ENCODE data around the gene CELF5. TPM values are rescaled to one million over a fixed set of nuclear protein-coding genes. Genes with fewer than 3 reads are reported as not detected.
A peak's percentile ranks its signal among the peaks of the same experiment; 100 is the strongest.

The CELF5 gene
- not detected for total RNA-seq

DNA sequence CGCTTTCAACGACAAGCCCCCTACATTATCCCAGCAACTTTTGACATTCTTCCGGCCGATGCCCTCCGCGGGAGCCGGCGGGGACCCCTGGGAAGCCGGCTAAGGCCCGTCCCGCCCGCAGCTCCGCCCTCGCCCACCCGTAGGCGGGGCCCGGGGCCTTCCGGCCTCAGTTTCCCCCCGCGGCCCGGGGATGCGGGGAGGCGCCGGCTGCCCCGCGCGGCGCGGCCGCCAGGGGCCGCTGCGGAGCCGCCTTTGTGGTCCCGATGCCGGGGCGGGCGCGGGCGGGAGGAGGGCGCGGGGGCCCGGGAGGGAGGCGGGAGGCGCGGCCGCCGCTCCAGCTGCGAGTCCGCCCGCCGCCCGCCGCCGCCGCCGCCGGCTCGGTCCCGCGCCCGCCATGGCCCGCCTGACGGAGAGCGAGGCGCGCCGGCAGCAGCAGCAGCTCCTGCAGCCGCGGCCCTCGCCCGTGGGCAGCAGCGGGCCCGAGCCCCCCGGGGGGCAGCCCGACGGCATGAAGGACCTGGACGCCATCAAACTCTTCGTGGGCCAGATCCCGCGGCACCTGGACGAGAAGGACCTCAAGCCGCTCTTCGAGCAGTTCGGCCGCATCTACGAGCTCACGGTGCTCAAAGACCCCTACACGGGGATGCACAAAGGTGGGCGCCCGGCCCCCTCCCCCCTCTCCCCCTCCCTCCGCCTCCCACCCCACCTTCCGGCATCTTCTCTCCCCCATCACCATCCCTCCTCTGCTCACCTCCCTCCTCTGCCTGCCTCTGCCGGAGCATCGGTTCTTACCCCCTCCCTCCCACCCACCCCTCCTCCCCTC lies at the start of gene CELF5:
Gene CELF5 (plus strand): TSS at position 316 of the 823 bp plus-strand sequence. CDS start 79 bp downstream, at position 395.
- Histone ChIP-seq H3K4me3 (peak within 1 kb of the TSS in 1 of 2 donors; percentile 48), H3K27me3 (peaks cover 18% of the 10 kb centered on the region), H3K4me1 (peaks cover 0 to 2% of the 10 kb centered on the region in 2 donors), H3K36me3 (no peaks in the 10 kb centered on the region), H3K27ac (no peak within 1 kb of the TSS), H3K9me3 (no peaks in the 10 kb centered on the region)
- peak in 1 of 3 experiments; percentile 71 for TF ChIP-seq CTCF (IDR thresholded peaks at IDR 0.05)
- no peak for DNase-seq (ENCODE audit: low spot score in 2 of 2)
- intact Hi-C loops (cut with DNase I), result no loop called here

DNA sequence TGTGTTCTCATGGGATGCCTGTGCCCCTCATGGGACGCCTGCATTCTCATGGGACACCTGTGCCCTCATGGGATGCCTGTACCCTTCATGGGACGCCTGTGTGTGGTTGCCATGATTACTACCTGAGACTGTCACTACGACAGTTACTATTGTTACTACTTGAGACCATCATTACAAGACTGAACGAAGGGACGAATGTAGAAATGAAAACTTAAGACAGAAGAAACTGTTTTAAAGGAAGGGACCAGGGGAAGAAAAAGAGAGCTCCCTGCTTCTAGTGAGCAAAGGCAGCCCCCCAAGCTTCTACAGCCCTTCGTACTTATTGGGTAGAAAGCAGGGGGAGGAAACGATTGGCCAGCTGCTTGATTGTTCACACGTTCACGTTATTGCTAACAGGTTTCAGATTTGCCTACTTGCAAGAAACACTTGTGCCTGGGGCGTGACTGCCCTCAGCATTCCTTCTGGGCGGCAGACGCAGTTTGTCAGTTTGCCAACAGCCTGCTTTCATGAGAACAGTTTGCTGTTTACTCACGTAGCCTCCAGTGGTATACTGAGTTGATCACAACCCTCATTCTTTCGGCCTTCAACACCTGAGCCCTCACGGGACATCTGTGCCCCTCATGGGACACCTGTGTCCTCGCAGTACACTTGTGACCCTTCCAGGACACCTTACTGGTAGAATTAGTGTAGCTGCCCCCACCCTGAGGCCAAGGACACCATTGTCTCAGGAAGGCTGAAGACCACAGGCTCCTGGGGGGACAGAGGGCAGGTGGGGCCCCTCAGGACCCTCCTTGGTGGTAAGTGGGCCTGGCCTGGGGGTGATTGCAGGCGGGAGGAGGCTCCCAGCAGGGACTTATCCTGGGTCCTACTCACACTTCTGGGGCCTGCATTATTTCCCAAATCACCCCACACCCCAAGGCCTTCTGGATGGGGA lies 48.4 kb upstream of the CELF5 start:
- no peaks in the 10 kb centered on the region for H3K27me3 ChIP-seq
- H3K36me3 ChIP-seq, result no peaks in the 10 kb centered on the region
- H3K9me3 ChIP-seq, result no peaks in the 10 kb centered on the region
- intact Hi-C loops (cut with DNase I), result no loop called here
- no peak overlapping the region for H3K27ac ChIP-seq
- H3K4me3 ChIP-seq, result no peak overlapping the region
- no peaks in the 10 kb centered on the region for H3K4me1 ChIP-seq
- no peak for DNase-seq (ENCODE audit: low spot score in 2 of 2)
- TF ChIP-seq CTCF (IDR thresholded peaks at IDR 0.05), result no peak

DNA sequence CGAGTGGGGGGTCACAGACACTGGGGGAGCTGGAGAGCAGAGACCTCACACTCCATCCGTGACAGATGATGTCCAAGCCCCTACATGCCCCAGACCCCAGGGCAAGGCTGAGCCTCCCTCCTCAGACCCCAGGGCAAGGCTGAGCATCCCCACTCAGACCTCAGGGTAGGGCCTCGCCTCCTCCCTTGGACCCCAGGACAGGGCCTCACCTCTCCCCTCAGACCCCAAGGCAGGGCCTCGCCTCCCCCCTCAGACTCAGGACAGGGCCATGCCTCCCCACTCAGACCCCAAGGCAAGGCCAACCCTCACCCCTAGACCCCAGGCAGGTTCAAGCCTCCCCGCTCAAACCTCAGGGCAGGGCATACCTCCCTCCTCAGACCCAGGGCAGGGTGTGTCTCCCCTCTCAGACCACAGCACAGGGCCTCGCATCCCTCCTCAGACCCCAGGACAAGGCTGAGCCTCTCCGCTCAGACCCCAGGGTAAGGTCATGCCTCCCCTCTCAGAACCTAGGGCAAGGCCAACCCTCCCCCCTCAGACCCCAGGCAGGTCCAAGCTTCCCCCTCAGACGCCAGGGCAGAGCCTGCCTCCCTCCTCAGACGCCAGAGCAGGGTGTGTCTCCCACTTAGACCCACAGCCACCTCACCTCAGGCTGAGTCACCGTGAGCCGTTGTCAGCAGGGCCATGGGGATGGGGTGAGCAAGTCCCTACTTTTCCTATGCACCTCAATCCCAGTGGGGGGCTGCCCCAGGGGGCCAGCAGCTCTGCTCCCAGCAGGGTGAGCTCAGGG lies 47.6 kb upstream of the CELF5 start:
- H3K9me3 ChIP-seq, result no peaks in the 10 kb centered on the region
- intact Hi-C loops (cut with DNase I), result no loop called here
- H3K4me3 ChIP-seq, result no peak overlapping the region
- TF ChIP-seq CTCF (IDR thresholded peaks at IDR 0.05), result no peak
- H3K4me1 ChIP-seq, result no peaks in the 10 kb centered on the region
- H3K36me3 ChIP-seq, result no peaks in the 10 kb centered on the region
- no peak for DNase-seq (ENCODE audit: low spot score in 2 of 2)
- no peak overlapping the region for H3K27ac ChIP-seq
- H3K27me3 ChIP-seq, result no peaks in the 10 kb centered on the region

DNA sequence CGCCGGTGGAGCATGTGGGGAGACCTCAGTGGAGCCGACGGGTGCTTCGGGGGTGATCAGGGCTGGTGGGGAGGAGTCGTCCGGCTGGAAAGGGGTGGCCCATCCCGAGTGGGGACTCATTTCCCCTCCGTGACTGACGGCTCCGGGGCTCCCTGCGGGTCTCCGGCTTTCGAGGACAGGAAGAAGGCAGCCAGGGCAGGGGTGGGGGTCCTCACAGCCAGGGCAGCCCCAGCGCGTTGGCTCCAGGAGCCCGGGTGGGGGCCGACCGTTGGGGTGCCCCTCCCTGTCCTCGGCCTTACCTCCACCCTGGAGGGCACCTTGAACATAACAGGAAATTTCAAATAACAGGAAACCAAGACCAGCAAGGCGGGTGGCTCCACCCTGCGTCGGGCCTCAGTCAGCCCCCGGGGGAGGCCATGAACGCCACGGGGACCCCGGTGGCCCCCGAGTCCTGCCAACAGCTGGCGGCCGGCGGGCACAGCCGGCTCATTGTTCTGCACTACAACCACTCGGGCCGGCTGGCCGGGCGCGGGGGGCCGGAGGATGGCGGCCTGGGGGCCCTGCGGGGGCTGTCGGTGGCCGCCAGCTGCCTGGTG lies 46.0 kb upstream of the CELF5 start, which contains the start of gene S1PR4:
Gene S1PR4 (plus strand): TSS at position 393 of the 596 bp plus-strand sequence. CDS start 24 bp downstream, at position 417.
- Histone ChIP-seq H3K4me1 (no peaks in the 10 kb centered on the region), H3K27me3 (no peaks in the 10 kb centered on the region), H3K36me3 (no peaks in the 10 kb centered on the region), H3K27ac (no peak within 1 kb of the TSS), H3K4me3 (peak within 1 kb of the TSS in 1 of 2 donors; percentile 42), H3K9me3 (no peaks in the 10 kb centered on the region)
- TF ChIP-seq CTCF (IDR thresholded peaks at IDR 0.05), result no peak
- intact Hi-C loops (cut with DNase I), result no loop called here
- DNase-seq (ENCODE audit: low spot score in 2 of 2), result no peak
